Endodermal cell (in vitro differentiated cells): ENCODE measurements around the gene C16orf46. TPM values are rescaled to one million over a fixed set of nuclear protein-coding genes. Genes with fewer than 3 reads are reported as not detected.
"Not testable (repeated sequence)": the region's sequence is repeated elsewhere in the genome, so short reads cannot be mapped to it uniquely, and the experiment has no call there.

Experiments
- DNase-seq: peaks from one replicate; pipeline ENCODE4 v3.0.0-alpha.2; 2017
- H3K27ac ChIP-seq: 2 replicates; pipeline ENCODE4 v1.5.1; 2013; ENCODE audit warnings: mild to moderate bottlenecking, low read depth, low read length, moderate library complexity
- H3K27me3 ChIP-seq: 2 replicates; pipeline ENCODE4 v1.6.1; 2013; ENCODE audit warnings: mild to moderate bottlenecking, low read length, moderate library complexity; ENCODE audit not compliant: insufficient read depth, control insufficient read depth, poor library complexity, severe bottlenecking
- H3K36me3 ChIP-seq: 2 replicates; pipeline ENCODE4 v1.7.0; 2013; ENCODE audit warnings: mild to moderate bottlenecking, low read length, moderate library complexity; ENCODE audit not compliant: control insufficient read depth, insufficient read depth
- H3K4me1 ChIP-seq: one replicate; pipeline ENCODE4 v1.7.0; 2013; ENCODE audit warnings: low read length; ENCODE audit not compliant: control insufficient read depth, insufficient read depth
- H3K4me3 ChIP-seq: 2 replicates; pipeline ENCODE4 v1.5.1; 2013; ENCODE audit warnings: mild to moderate bottlenecking, low read length, moderate library complexity
- H3K9ac ChIP-seq: 2 replicates; pipeline ENCODE4 v1.6.1; 2013; ENCODE audit warnings: mild to moderate bottlenecking, low read length, moderate library complexity; ENCODE audit not compliant: poor library complexity, severe bottlenecking; ENCODE audit errors: extremely low read depth
- H3K9me3 ChIP-seq: 2 replicates; pipeline ENCODE4 v1.6.1; 2013; ENCODE audit warnings: mild to moderate bottlenecking, low read length, moderate library complexity; ENCODE audit not compliant: control insufficient read depth
- H3K27ac Mint-ChIP-seq: 2 replicates; pipeline ENCODE4 v1.8.0; 2020; ENCODE audit warnings: mixed read lengths
- H3K27me3 Mint-ChIP-seq: 2 replicates; pipeline ENCODE4 v1.8.0; 2021; ENCODE audit warnings: mild to moderate bottlenecking, mixed read lengths; ENCODE audit not compliant: insufficient read depth
- H3K36me3 Mint-ChIP-seq: 2 replicates; pipeline ENCODE4 v1.8.0; 2020; ENCODE audit warnings: low read depth, mixed read lengths
- H3K4me1 Mint-ChIP-seq: 2 replicates; pipeline ENCODE4 v1.8.0; 2020; ENCODE audit warnings: mixed read lengths
- H3K4me3 Mint-ChIP-seq: 2 replicates; pipeline ENCODE4 v1.8.0; 2020; ENCODE audit warnings: mild to moderate bottlenecking, moderate library complexity, mixed read lengths
- H3K9me3 Mint-ChIP-seq: 2 replicates; pipeline ENCODE4 v1.8.0; 2020; ENCODE audit warnings: mild to moderate bottlenecking, mixed read lengths
- CTCF ChIP-seq: fragments of 200-600 bp; sonication (generic); conservative IDR thresholded peaks from 2 replicates; pipeline ENCODE4 v1.5.0; 2021; ENCODE audit warnings: antibody characterized with exemption, mild to moderate bottlenecking
- WGBS, 2 experiments: methylation state at CpG; one replicate each; pipeline versions ENCODE4 v1.1.5 to v1.1.7; 2013; ENCODE audit warnings: missing lambda C conversion rate in 2 of 2, mixed read lengths in 1 of 2; ENCODE audit not compliant: insufficient coverage in 1 of 2, insufficient read length in 1 of 2; 5-methylcytosine and 5-hydroxymethylcytosine counted together
- total RNA-seq, 2 donors: library from RNA; stranded (reverse); fragmentation: NEBNext Ultra II Directional in 1 of 2; extraction: Animal tissue kit (Norgen Biotek cat#: 25700) in 1 of 2; gene quantifications; 2 replicates in 1 of 2; 3 replicates in 1 of 2; pipeline ENCODE4 v1.2.1, GENCODE V29; 2021

Gene C16orf46
- total RNA-seq, 2 donors from 2014 or later = 2.9 to 3.9 TPM

- Mint-ChIP-seq H3K27me3 (peaks cover 3% of the 10 kb centered on the region), H3K27ac (no peak overlapping the region), H3K4me3 (no peak overlapping the region)
Observed at GRCh38 chr16:81112453-81112852, 35.4 kb upstream of the C16orf46 start.

GRCh38 chr16:81109274-81109673 lies 32.2 kb upstream of the C16orf46 start:
- not testable (repeated sequence) for H3K27ac ChIP-seq, H3K4me3 Mint-ChIP-seq, H3K4me1 Mint-ChIP-seq

More at GRCh38 chr16:81112453-81112852, 35.4 kb upstream of the C16orf46 start:
- 92 to 96% methylated on average over 4 of the region's 4 CpGs for WGBS, 2 experiments
- no peaks in the 10 kb centered on the region for H3K9me3 ChIP-seq
- Mint-ChIP-seq H3K9me3 (no peaks in the 10 kb centered on the region), H3K4me1 (no peaks in the 10 kb centered on the region), H3K36me3 (no peaks in the 10 kb centered on the region)
- H3K9ac ChIP-seq = no peak overlapping the region
- H3K27ac ChIP-seq = no peak overlapping the region
- no peak for DNase-seq
- H3K36me3 ChIP-seq = no peaks in the 10 kb centered on the region
- no peak for TF ChIP-seq CTCF
- no peaks in the 10 kb centered on the region for H3K4me1 ChIP-seq
- H3K27me3 ChIP-seq = no peaks in the 10 kb centered on the region
- no peak overlapping the region for H3K4me3 ChIP-seq

GRCh38 chr16:81107511-81107910 lies 30.5 kb upstream of the C16orf46 start:
- no peak for TF ChIP-seq CTCF
- 92 to 97% methylated on average over 5 to 11 of the region's 11 CpGs for WGBS, 2 experiments
- peaks cover 4% of the 10 kb centered on the region for H3K27me3 Mint-ChIP-seq

More at GRCh38 chr16:81109274-81109673, 32.2 kb upstream of the C16orf46 start:
- H3K27ac Mint-ChIP-seq, H3K36me3 ChIP-seq, H3K9me3 Mint-ChIP-seq, H3K4me1 ChIP-seq, H3K36me3 Mint-ChIP-seq, DNase-seq, H3K27me3 ChIP-seq, H3K27me3 Mint-ChIP-seq, H3K9me3 ChIP-seq, H3K4me3 ChIP-seq, H3K9ac ChIP-seq: not testable (repeated sequence)
- WGBS, 2 experiments = 88 to 95% methylated on average over 6 of the region's 6 CpGs

More at GRCh38 chr16:81107511-81107910, 30.5 kb upstream of the C16orf46 start:
- no peaks in the 10 kb centered on the region for H3K9me3 Mint-ChIP-seq
- H3K27me3 ChIP-seq = no peaks in the 10 kb centered on the region
- no peak for DNase-seq
- no peaks in the 10 kb centered on the region for H3K36me3 Mint-ChIP-seq
- no peaks in the 10 kb centered on the region for H3K9me3 ChIP-seq
- no peaks in the 10 kb centered on the region for H3K4me1 ChIP-seq
- no peak overlapping the region for H3K4me3 ChIP-seq
- H3K9ac ChIP-seq = no peak overlapping the region
- no peaks in the 10 kb centered on the region for H3K36me3 ChIP-seq
- no peak overlapping the region for H3K4me3 Mint-ChIP-seq
- H3K27ac ChIP-seq = no peak overlapping the region
- no peaks in the 10 kb centered on the region for H3K4me1 Mint-ChIP-seq
- H3K27ac Mint-ChIP-seq = no peak overlapping the region
